MCF 10A (cell line): ENCODE data around the gene CDH12. TPM values are rescaled to one million over a fixed set of nuclear protein-coding genes. Genes with fewer than 3 reads are reported as not detected.
"Not testable (repeated sequence)": the region's sequence is repeated elsewhere in the genome, so short reads cannot be mapped to it uniquely, and the experiment has no call there.

Experiments used
- BruUV-seq: library from RNA; stranded (reverse); fragments of 400-500 nt; replicated peaks from 2 replicates; lab custom pipeline; 2021; lab: Mats Ljungman, UMichigan
- CTCF ChIA-PET: fragments of 300-600 bp; sonication (Branson Sonifier 250); formaldehyde crosslinking; extraction: SDS; loops from one replicate; lab custom pipeline; 2021; ENCODE audit warnings: antibody characterized with exemption, inconsistent platforms; lab: Yijun Ruan, JAX
- POLR2A ChIA-PET: fragments of 300-600, 350-650 bp; sonication (Branson Sonifier 250); formaldehyde crosslinking; extraction: SDS; loops from one replicate; lab custom pipeline; 2020; ENCODE audit warnings: antibody characterized with exemption, inconsistent platforms; lab: Yijun Ruan, JAX
- DNase-seq: peaks from one replicate; pipeline ENCODE4 v3.0.0-alpha.2; 2018; ENCODE audit not compliant: unreplicated experiment
- H3K27ac Mint-ChIP-seq: one replicate; pipeline ENCODE4 v1.8.0; 2022; ENCODE audit warnings: mild to moderate bottlenecking, low read depth, mixed read lengths; ENCODE audit not compliant: unreplicated experiment
- H3K27me3 Mint-ChIP-seq: one replicate; pipeline ENCODE4 v1.8.0; 2022; ENCODE audit warnings: mixed read lengths; ENCODE audit not compliant: insufficient read depth, unreplicated experiment
- H3K36me3 Mint-ChIP-seq: one replicate; pipeline ENCODE4 v1.8.0; 2022; ENCODE audit warnings: mild to moderate bottlenecking, moderate library complexity, mixed read lengths; ENCODE audit not compliant: insufficient read depth, unreplicated experiment
- H3K4me1 Mint-ChIP-seq: one replicate; pipeline ENCODE4 v1.8.0; 2022; ENCODE audit warnings: mixed read lengths; ENCODE audit not compliant: insufficient read depth, unreplicated experiment
- H3K4me3 Mint-ChIP-seq: one replicate; pipeline ENCODE4 v1.8.0; 2022; ENCODE audit warnings: mild to moderate bottlenecking, moderate library complexity, mixed read lengths; ENCODE audit not compliant: unreplicated experiment
- H3K9me3 Mint-ChIP-seq: one replicate; pipeline ENCODE4 v1.8.0; 2022; ENCODE audit warnings: mixed read lengths; ENCODE audit not compliant: unreplicated experiment
- intact Hi-C: fragments of 100-400 bp; cut with micrococcal nuclease; formaldehyde crosslinking; loops from 2 replicates; pipeline ENCODE4 v1.14.1; 2022
- total RNA-seq: library from RNA; stranded (reverse); gene quantifications from 2 replicates; pipeline ENCODE4 v1.2.3, GENCODE V29; 2022
- TF ChIP-seq, protein P1 (sequence below): fragments of 200-600 bp; IDR thresholded peaks from one replicate; pipeline ENCODE4 v1.8.0; 2022; ENCODE audit warnings: antibody characterized with exemption, mild to moderate bottlenecking; ENCODE audit not compliant: unreplicated experiment

CDH12 gene
- total RNA-seq, 1 experiment from 2014 or later, result not detected

DNA sequence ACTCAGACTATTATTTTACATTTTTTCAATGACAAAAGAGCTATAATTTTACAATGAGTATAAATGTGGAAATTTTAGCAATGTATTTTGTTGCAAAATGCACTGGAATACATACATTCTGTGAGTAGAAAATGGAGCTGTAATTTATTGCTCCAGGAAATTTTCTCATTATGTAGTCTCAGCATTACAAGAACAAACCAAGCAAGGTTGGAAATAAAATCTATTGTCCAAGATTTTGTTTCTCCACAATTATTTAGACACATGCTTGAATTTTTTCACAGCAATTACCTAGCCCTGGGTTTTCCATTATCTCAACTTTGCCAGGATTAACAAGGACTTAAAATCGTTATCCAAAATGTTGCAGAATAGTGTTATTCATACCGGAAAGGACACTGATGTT, 820.1 kb downstream of the CDH12 start:
- TF ChIP-seq, protein P1, sequence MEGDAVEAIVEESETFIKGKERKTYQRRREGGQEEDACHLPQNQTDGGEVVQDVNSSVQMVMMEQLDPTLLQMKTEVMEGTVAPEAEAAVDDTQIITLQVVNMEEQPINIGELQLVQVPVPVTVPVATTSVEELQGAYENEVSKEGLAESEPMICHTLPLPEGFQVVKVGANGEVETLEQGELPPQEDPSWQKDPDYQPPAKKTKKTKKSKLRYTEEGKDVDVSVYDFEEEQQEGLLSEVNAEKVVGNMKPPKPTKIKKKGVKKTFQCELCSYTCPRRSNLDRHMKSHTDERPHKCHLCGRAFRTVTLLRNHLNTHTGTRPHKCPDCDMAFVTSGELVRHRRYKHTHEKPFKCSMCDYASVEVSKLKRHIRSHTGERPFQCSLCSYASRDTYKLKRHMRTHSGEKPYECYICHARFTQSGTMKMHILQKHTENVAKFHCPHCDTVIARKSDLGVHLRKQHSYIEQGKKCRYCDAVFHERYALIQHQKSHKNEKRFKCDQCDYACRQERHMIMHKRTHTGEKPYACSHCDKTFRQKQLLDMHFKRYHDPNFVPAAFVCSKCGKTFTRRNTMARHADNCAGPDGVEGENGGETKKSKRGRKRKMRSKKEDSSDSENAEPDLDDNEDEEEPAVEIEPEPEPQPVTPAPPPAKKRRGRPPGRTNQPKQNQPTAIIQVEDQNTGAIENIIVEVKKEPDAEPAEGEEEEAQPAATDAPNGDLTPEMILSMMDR, result no peak
- H3K36me3 Mint-ChIP-seq, result no peaks in the 10 kb centered on the region
- no peak overlapping the region for H3K27ac Mint-ChIP-seq
- CTCF ChIA-PET, result interaction anchor here (0.6 kb wide), 1 partner anchor 995 kb away, joined by 3 read pairs; no protein-coding TSS in a partner anchor
- no peaks in the 10 kb centered on the region for H3K27me3 Mint-ChIP-seq
- intact Hi-C loops, result no loop called here
- no peaks in the 10 kb centered on the region for H3K9me3 Mint-ChIP-seq
- BruUV-seq, result no TSS peak
- no peaks in the 10 kb centered on the region for H3K4me1 Mint-ChIP-seq
- POLR2A ChIA-PET, result no interaction called here
- DNase-seq, result no peak
- H3K4me3 Mint-ChIP-seq, result no peak overlapping the region

DNA sequence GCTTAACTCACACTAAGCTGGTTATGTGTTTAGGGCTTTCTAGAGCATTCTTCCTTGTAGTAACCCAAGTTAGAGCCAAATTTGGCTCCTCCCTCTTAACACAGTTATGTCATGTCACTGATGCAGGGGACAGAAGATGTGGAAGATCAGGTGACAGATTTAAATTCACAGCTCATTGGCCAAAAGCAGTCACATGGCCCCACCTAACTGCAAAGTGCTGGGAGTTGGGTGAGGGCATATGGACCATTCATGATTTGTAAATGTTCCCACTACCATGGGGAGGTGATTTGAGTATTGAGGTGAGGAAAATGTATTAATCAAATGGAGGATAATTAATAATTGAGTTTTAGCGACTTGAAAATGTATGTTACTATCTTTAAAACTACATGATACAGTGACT, 829.4 kb downstream of the CDH12 start:
- H3K27ac Mint-ChIP-seq, result no peak overlapping the region
- CTCF ChIA-PET, result no interaction called here

DNA sequence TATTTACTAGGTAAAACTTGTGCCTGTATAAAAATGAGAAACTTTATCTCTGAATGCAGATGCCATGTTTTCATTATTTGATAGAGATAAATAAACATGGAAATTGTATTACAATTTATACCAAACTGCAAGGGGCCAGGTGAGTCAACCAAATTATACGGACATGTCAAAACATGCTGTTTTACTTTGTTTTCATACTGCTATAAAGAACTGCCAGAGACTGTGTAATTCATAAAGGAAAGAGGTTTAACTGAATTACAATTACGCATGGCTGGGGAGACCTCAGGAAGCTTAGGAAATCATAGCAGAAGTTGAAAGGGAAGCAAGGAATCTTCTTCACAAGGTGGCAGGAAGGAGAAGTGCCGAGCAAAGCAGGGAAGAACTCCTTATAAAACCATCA, 840.3 kb downstream of the CDH12 start:
- CTCF ChIA-PET, result interaction anchor here (0.6 kb wide), 1 partner anchor 1289 kb away, joined by 3 read pairs; no protein-coding TSS in a partner anchor
- H3K36me3 Mint-ChIP-seq, H3K9me3 Mint-ChIP-seq, POLR2A ChIA-PET, H3K4me1 Mint-ChIP-seq, H3K4me3 Mint-ChIP-seq, H3K27me3 Mint-ChIP-seq, intact Hi-C loops, BruUV-seq: not testable (repeated sequence)
- peak overlapping the region; percentile 46 for H3K27ac Mint-ChIP-seq
- DNase-seq, result peak; percentile 10

More for the DNA sequence above, 829.4 kb downstream of the CDH12 start:
- POLR2A ChIA-PET, result no interaction called here
- Mint-ChIP-seq H3K4me3 (no peak overlapping the region), H3K27me3 (no peaks in the 10 kb centered on the region), H3K4me1 (no peaks in the 10 kb centered on the region), H3K9me3 (no peaks in the 10 kb centered on the region), H3K36me3 (no peaks in the 10 kb centered on the region)
- intact Hi-C loops, result no loop called here
- no peak for DNase-seq
- TF ChIP-seq, protein P1, result no peak
- BruUV-seq, result no TSS peak

DNA sequence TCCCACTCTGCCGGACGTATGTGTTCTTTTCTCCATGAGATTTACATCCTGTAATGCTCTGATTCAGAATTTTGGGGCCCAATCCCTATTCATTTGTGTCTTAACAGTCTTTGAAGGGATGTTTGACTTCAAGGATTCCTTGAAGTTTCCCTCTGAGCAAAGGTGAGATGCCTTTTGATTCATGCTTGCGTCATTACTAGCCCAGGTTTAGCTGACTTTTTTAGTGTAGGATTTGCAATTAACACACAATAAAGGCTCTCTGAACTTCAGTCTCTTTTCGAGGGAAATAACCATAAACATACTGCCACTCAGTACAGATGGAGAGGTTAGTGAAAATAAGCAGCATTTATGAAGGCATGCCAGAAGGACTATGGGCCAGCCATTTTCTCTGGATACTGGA, 842.3 kb downstream of the CDH12 start:
- POLR2A ChIA-PET, DNase-seq, H3K27ac Mint-ChIP-seq, H3K9me3 Mint-ChIP-seq, BruUV-seq, H3K4me3 Mint-ChIP-seq, H3K36me3 Mint-ChIP-seq, intact Hi-C loops, H3K27me3 Mint-ChIP-seq, H3K4me1 Mint-ChIP-seq: not testable (repeated sequence)
- CTCF ChIA-PET, result interaction anchor here (0.7 kb wide), 1 partner anchor 1311 kb away, joined by 3 read pairs; no protein-coding TSS in a partner anchor

DNA sequence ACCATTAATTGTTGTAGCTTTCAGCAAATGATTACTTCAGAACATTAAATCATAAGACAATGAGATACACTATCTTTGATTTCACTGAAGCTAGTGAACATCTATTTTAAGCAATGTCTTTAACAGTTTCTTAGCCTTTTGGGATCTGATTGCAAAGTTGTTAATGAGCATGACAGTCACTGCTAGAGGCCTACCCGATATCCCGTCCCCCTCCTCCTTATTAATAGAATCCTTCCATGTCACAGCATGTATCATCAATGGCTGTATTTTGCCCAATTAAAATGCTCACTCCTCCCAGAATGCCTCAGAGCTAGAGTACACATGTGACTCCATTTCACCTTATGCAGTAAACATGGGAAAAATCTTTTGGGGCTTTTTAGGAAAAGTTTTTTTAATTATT, 852.0 kb downstream of the CDH12 start:
- H3K36me3 Mint-ChIP-seq, CTCF ChIA-PET, intact Hi-C loops, H3K4me3 Mint-ChIP-seq, H3K27me3 Mint-ChIP-seq, POLR2A ChIA-PET, H3K4me1 Mint-ChIP-seq, H3K9me3 Mint-ChIP-seq, DNase-seq, BruUV-seq, H3K27ac Mint-ChIP-seq: not testable (repeated sequence)

DNA sequence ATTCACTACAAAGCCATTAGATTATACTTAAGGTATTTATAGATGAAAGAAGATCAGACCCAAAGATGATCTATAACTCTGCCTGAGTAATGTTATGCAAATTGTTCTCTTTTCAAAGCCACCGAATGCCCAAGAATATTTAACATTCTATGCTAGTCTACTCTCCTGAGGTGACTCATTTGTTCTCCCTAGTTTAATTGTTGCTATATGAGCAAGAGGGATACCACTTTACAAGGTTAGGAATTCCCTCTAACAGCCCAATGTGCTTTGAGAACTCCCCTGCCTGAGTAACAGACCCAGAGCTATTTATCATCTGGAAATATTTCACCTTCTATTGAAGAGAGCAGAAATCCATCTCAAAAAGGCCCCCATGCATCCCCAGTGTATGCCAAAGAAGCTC, 867.3 kb downstream of the CDH12 start:
- H3K27ac Mint-ChIP-seq, DNase-seq, intact Hi-C loops, H3K4me3 Mint-ChIP-seq, H3K27me3 Mint-ChIP-seq, POLR2A ChIA-PET, H3K9me3 Mint-ChIP-seq, CTCF ChIA-PET, H3K36me3 Mint-ChIP-seq, H3K4me1 Mint-ChIP-seq, BruUV-seq: not testable (repeated sequence)

DNA sequence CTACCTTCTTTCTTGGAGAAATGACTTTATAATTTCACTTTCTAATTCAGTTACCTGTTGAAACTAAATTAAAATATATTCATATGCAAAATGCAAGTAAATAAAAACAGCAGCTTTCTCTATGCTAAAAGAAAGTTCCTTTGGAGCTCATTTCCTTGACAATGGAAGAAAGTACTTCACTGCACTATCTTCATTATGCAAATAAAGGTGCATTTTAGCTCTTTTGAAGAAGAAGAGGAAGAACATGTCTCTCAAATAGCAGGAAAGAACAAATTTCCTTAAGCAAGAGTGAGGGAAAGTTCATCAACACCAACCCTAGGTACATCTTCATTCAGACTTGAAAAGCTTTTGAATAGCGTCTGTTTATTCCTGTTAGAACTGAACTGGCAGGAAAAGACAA, 901.6 kb downstream of the CDH12 start:
- CTCF ChIA-PET, H3K4me3 Mint-ChIP-seq, H3K27ac Mint-ChIP-seq, H3K4me1 Mint-ChIP-seq, H3K36me3 Mint-ChIP-seq, intact Hi-C loops, H3K27me3 Mint-ChIP-seq, BruUV-seq, POLR2A ChIA-PET, H3K9me3 Mint-ChIP-seq, DNase-seq: not testable (repeated sequence)
